HG02588 (cell line): ENCODE measurements around the gene SESN2.
A peak's percentile ranks its signal among the peaks of the same experiment; 100 is the strongest.

ENCODE experiments used
- ATAC-seq: cut with Tn5 transposase; IDR thresholded peaks from one replicate; pipeline ENCODE4 v1.9.1; 2021; ENCODE audit warnings: mild to moderate bottlenecking, moderate library complexity; ENCODE audit not compliant: unreplicated experiment

The SESN2 gene, protein sequence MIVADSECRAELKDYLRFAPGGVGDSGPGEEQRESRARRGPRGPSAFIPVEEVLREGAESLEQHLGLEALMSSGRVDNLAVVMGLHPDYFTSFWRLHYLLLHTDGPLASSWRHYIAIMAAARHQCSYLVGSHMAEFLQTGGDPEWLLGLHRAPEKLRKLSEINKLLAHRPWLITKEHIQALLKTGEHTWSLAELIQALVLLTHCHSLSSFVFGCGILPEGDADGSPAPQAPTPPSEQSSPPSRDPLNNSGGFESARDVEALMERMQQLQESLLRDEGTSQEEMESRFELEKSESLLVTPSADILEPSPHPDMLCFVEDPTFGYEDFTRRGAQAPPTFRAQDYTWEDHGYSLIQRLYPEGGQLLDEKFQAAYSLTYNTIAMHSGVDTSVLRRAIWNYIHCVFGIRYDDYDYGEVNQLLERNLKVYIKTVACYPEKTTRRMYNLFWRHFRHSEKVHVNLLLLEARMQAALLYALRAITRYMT

DNA sequence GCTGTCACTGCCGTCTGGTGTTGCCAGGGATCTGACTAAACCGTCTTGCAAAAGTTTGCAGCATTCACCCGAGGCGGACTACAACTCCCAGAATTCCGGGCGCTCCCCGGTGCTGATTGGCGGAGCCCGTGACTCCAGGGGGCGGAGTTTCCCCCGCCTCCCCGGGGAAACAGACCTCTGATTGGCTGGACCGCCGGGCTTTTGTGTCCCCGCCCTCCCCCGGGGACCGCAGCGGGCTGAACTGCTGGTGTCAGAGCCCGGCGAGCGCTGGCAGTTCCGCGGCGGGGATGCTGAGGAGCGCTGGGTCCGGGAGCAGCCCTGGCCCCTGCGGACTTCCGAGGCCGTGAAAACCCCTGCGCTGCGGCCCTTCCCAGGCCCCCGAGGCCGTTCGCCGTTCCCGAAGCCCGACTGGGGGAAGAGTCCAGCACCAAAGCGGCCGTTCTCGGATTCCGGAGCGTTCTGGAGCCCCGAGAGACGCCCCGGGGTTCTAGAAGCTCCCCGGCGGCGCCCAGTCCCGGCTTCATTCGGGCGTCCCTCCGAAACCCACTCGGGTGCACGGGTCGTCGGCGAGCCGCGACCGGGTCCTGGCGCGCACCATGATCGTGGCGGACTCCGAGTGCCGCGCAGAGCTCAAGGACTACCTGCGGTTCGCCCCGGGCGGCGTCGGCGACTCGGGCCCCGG lies at the start of gene SESN2:
SESN2 (plus strand) TSS at position 267 of the 682 bp plus-strand sequence; CDS start at position 597, 330 bp downstream.
- peak; percentile 87 for ATAC-seq

GRCh38 chr1:28209700-28210099 lies 49.6 kb upstream of the SESN2 start:
- ATAC-seq: no peak

DNA sequence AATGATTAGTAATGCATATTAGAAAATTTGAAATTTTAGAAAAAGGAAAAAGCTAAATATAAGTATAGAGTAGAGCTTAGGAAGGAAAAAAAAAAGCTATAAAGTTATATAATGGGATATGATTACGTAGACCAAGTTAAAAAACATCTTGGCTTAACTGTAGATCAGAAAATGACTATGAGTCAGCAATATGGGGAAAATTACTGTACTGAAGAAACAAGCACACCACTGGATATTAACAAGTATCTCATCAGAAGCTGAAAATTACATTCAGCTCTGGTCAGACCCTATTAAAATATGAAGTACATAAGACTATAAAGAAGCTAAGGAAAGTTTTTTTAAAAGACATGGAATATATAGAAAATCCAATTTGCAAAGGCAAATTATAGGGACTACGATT lies 46.0 kb upstream of the SESN2 start:
- ATAC-seq: no peak

DNA sequence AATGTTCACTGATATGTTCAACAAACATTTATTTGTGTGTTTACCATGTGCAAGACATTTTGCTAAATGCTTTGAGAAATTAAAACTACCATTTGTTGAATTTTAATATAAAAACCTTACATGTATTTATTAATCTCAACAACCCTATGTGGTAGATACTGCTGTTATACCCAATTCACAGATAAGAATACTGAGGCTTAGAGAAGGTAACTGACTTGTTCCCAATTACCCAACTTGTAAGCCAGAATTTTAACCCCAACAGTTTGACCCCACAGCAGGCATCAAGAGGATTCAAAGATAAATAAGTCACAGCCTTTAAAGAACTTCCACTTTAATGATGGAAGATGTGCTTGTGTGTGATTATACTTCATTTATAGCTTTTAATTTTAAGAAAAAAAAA lies 30.2 kb upstream of the SESN2 start:
- no peak for ATAC-seq

DNA sequence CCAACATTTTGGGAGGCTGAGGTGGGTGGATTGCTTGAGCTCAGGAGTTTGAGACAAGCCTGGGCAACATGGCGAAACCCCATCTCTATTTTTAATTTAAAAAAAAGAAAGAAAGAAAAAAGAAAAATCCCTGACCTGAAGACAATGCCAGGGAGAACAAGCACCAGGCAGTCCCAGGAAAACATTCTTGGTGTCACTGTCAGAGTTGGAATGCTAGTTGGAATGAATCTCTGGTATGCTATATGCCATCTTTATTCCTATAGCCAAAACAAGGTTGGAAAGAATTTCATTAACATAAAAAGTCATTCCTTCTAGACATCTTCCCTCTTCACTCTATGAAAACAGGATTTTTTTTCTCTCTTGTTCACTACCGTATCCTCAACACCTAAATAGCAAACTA lies 29.3 kb upstream of the SESN2 start:
- no peak for ATAC-seq

GRCh38 chr1:28232558-28233263 lies 26.6 kb upstream of the SESN2 start, which contains the start of gene DNAJC8:
Gene DNAJC8, minus strand, starts transcription at chr1:28233029. Its CDS starts 31 bp downstream, at chr1:28232998.
- ATAC-seq: peak; percentile 45

- no peak for ATAC-seq
These were observed 26.1 kb upstream of the SESN2 start for GRCh38 chr1:28233264-28233606.

DNA sequence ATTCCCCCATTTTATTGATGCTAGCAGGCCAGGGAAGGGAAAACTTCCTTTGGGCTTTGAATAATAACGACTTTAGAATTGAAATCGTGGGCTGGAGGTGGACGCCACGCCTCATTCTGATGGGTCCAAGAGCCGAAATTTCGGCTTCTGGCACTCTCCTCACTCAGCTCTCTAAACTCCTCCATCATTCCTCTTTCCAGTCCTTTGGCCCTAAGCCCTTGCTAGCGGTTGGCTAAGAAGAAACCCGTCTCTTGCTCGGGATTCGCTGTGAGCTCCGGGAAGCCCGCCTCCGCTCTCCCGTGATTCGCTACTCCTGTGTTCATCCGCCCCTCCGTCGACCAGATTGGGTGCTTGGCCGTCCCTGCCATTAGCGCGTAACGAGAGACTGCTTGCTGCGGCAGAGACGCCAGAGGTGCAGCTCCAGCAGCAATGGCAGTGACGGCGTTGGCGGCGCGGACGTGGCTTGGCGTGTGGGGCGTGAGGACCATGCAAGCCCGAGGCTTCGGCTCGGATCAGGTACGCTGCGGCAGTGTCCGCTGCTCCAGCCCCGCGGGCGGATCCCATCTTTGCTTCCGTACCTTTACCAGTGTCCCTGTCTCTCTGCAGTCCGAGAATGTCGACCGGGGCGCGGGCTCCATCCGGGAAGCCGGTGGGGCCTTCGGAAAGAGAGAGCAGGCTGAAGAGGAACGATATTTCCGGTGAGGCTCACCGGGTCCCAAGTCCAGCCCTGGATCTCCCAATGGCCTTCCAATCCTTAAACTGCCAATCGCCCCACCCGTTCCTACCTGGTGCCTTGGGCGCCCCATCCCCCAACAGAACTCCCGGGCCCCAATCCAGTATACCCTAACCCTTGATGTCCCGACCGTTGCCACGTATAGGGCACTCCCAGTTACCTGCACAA lies 23.3 kb upstream of the SESN2 start, which contains the start of gene ATP5IF1:
ATP5IF1 (plus strand) TSS at position 370 of the 901 bp plus-strand sequence; CDS start at position 430, 60 bp downstream.
- ATAC-seq: peak; percentile 78

DNA sequence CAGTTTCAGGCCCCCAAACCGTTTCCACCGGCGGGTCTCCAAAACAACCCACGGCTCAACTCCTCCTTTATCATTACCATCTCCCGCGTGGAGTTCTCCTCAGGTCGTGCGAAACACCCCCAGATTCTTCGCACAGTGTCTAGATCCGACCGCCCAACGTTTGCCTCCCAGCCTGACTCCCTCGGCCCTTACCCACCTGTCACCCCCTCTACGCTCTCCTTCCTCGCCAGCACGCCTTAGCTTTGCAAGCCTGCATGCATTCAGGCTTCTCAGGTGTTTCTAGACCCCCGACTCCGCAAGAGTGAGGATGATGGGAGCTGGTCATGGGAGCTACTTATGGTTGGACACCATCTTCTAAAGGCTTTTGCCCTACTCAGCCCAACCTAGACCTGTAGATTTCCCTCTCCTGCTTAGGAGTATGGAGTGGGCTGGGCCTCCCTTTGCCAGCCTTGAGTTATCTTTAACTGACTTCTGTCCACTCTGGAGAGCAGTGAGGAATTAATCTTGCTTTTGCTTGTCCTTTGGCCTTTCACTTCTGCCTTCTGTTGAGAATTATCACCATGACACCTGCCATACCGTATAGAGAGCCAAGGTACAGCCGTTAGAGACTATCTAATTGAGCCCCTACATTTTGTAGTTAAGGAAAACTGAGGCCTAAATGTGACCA lies 22.5 kb upstream of the SESN2 start:
- no peak for ATAC-seq

DNA sequence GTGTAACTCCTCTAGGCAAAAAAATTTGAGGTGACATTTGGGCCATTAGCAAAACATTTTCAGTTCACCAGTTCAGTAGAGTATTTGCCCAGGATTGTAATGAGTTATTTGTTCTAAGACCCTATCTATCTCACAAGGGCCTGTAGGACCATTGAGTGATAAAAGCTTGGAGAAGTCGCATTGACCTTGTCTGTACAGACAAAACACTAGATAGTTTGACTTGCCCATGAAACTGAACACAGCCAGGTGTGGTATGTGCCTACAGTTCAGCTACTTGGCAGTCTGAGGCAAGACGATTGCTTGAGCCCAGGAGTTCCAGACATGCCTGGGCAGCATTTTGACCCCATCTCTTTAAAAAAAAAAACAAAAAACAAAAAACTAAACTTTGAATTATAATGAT lies 20.3 kb upstream of the SESN2 start:
- no peak for ATAC-seq

GRCh38 chr1:28240024-28240423 lies 19.3 kb upstream of the SESN2 start:
- ATAC-seq: no peak

DNA sequence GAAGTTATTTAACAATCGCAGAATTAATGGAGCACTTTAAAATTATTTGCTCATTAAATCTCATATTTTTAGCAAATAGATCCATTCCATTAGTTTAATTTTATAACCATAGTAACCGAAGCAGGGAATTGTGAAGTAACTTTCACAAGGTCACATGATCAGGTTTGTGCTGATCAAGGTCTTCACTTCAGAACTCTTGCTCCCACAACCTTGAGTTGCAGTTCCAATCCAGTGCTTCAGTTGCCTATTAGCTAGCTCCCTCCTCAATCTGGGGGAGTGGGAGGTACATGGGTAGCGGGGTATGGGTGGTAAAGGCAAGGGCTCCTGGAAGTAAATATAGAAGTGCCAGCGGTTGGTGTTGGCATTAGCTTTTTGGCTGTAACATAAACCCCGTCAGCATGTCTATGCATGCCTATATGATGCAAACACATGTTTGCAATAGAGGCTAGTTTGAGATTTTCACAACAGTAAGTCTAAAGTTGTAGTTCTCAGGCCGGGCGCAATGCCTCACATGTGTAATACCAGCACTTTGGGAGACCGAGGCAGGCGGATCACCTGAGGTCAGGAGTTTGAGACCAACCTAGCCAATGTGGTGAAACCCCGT lies 17.6 kb upstream of the SESN2 start:
- no peak for ATAC-seq

GRCh38 chr1:28243685-28244311 lies 15.5 kb upstream of the SESN2 start:
- ATAC-seq: no peak

GRCh38 chr1:28244549-28245251 lies 14.6 kb upstream of the SESN2 start:
- no peak for ATAC-seq

- ATAC-seq: no peak
These were observed 12.9 kb upstream of the SESN2 start for GRCh38 chr1:28246427-28246832.

DNA sequence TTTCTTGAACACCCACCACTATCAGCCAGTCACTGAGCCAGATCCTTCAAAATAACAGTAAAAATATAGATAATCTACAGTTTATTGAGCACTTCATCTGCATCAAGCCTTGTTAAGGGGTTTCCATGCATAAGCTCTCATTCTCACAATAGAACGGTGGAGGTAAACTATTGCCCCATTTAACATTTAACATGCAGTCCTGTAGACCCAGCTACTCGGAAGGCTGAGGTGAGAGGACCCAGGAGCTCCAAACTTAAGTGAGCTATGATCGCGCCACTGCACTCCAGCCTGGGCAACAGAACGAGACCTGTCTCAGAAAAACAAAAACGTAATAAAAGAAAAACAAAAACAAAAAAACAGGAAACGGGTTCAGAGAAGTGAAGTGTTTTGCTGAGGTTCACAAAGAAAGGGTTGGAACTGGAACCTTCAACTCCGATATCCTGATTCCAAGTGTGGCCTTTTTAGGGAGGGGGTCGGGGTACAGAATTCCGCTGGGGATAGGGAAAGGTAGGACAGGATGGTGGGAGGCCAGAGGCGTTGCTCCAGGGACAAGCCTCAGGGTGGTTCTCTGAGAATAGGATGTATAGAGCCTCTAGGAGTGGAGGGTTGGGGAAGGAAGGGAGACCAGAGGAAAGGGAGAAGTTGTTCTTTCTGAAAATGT lies 11.6 kb upstream of the SESN2 start:
- no peak for ATAC-seq

GRCh38 chr1:28248273-28249012 lies 10.9 kb upstream of the SESN2 start:
- no peak for ATAC-seq
